ENCODE measurements around the gene PPBP. TPM values are rescaled to one million over a fixed set of nuclear protein-coding genes. Genes with fewer than 3 reads are reported as not detected.

Gene PPBP
- total RNA-seq, 1 donor from 2014 or later, result not detected

- Mint-ChIP-seq H3K27ac (ENCODE audit: unreplicated experiment) (no peak overlapping the region), H3K4me1 (ENCODE audit: unreplicated experiment) (peaks cover 12% of the 10 kb centered on the region), H3K27me3 (ENCODE audit: unreplicated experiment) (peaks cover 36% of the 10 kb centered on the region), H3K9me3 (ENCODE audit: unreplicated experiment) (peaks cover 5% of the 10 kb centered on the region), H3K4me3 (ENCODE audit: unreplicated experiment) (no peak overlapping the region), H3K36me3 (ENCODE audit: unreplicated experiment) (no peaks in the 10 kb centered on the region)
- TF ChIP-seq CTCF (IDR thresholded peaks at IDR 0.05), result no peak
- no peak for DNase-seq (ENCODE audit: extremely low spot score, unreplicated experiment)
These were observed 12.3 kb upstream of the PPBP start for GRCh38 chr4:74000301-74000700.

GRCh38 chr4:73998040-73999011 lies 10.3 kb upstream of the PPBP start, which contains the start of gene CXCL5:
TSS of gene CXCL5 (minus strand) at chr4:73998677. CDS start at chr4:73998581, 96 bp downstream.
- Mint-ChIP-seq H3K36me3 (ENCODE audit: unreplicated experiment) (no peaks in the 10 kb centered on the region), H3K27ac (ENCODE audit: unreplicated experiment) (no peak within 1 kb of the TSS), H3K27me3 (ENCODE audit: unreplicated experiment) (peaks cover 40% of the 10 kb centered on the region)

DNA sequence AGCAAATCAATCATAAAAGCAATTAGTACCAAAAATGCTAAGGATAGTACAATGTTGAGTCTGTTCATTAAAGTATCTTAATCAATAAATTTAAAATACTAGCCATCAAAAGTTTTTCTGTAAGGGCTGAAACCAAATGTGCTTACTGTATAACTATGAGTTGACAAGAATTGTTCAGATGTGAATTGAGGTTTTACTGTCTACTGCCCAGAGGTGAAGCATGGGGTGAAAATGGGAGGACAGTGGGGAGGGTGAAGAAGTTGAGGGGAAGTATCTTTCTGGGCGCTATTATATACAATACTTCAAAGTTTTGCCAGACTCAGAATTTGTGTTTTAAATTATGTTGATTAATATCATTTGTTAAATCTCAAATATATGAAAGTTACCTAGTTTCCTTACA lies 4.1 kb upstream of the PPBP start:
- no peak for DNase-seq (ENCODE audit: extremely low spot score, unreplicated experiment)
- Mint-ChIP-seq H3K36me3 (ENCODE audit: unreplicated experiment) (no peaks in the 10 kb centered on the region), H3K27ac (ENCODE audit: unreplicated experiment) (no peak overlapping the region), H3K4me3 (ENCODE audit: unreplicated experiment) (no peak overlapping the region), H3K4me1 (ENCODE audit: unreplicated experiment) (no peaks in the 10 kb centered on the region), H3K27me3 (ENCODE audit: unreplicated experiment) (peaks cover 56% of the 10 kb centered on the region), H3K9me3 (ENCODE audit: unreplicated experiment) (no peaks in the 10 kb centered on the region)
- no peak for TF ChIP-seq CTCF (IDR thresholded peaks at IDR 0.05)

More at GRCh38 chr4:73998040-73999011, 10.3 kb upstream of the PPBP start, which contains the start of gene CXCL5:
- TF ChIP-seq CTCF (IDR thresholded peaks at IDR 0.05), result peak; percentile 27
- H3K4me3 Mint-ChIP-seq (ENCODE audit: unreplicated experiment), result peak within 1 kb of the TSS; percentile 69
- DNase-seq (ENCODE audit: extremely low spot score, unreplicated experiment), result no peak
- H3K4me1 Mint-ChIP-seq (ENCODE audit: unreplicated experiment), result peaks cover 12% of the 10 kb centered on the region
- peaks cover 5% of the 10 kb centered on the region for H3K9me3 Mint-ChIP-seq (ENCODE audit: unreplicated experiment)

DNA sequence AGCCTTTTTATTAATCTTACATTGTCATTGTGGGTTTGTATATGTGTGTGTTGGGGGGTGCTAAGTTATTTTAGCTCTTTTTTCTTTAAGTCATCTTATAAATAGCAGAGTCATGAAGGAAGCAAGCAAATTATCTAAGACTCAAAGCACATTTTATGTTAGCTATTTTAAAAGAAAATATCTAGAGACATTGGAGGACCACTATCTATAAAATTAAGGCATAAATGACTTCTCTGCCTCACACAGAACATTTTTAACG lies 3.7 kb upstream of the PPBP start:
- Mint-ChIP-seq H3K4me3 (ENCODE audit: unreplicated experiment) (no peak overlapping the region), H3K9me3 (ENCODE audit: unreplicated experiment) (no peaks in the 10 kb centered on the region), H3K27ac (ENCODE audit: unreplicated experiment) (no peak overlapping the region), H3K36me3 (ENCODE audit: unreplicated experiment) (no peaks in the 10 kb centered on the region), H3K4me1 (ENCODE audit: unreplicated experiment) (no peaks in the 10 kb centered on the region), H3K27me3 (ENCODE audit: unreplicated experiment) (peaks cover 59% of the 10 kb centered on the region)
- no peak for TF ChIP-seq CTCF (IDR thresholded peaks at IDR 0.05)
- no peak for DNase-seq (ENCODE audit: extremely low spot score, unreplicated experiment)

DNA sequence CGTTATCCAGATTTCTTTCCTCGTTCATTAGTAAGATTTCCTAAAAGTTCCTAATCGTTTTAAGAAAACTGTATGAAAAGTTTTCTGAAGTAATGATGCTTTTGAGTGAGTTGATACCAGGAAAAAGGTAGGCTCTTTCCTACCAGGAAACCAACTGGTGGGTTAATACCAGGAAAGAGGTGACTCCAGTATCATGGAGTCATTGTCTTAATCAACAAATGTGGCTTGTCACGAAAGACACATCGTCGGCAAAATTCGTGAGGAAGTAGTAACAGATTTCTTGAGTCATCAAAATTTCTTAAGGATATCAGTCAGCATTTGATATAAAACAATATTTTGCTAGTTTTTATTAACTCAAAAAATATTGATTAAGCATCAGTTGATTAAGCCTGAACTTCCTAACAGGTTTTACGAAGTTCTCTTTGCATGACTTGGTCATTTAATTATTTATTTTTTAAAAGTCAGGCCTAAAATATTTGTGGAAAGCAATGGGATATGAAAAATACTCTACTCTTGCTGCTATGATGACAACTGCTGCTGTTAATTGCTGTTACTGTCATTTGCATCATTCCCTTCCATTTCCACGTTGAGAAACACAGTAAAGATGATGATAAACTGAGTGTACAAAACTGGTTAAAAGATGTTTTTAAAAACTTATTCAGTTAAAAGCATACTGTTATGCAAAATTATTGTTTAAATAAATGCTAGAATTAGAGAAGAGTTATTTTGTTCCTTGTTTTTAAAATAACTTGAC lies 3.2 kb upstream of the PPBP start:
- H3K36me3 Mint-ChIP-seq (ENCODE audit: unreplicated experiment), result no peaks in the 10 kb centered on the region
- H3K27ac Mint-ChIP-seq (ENCODE audit: unreplicated experiment), result no peak overlapping the region
- peaks cover 57% of the 10 kb centered on the region for H3K27me3 Mint-ChIP-seq (ENCODE audit: unreplicated experiment)
- no peaks in the 10 kb centered on the region for H3K9me3 Mint-ChIP-seq (ENCODE audit: unreplicated experiment)
- no peak for TF ChIP-seq CTCF (IDR thresholded peaks at IDR 0.05)
- no peaks in the 10 kb centered on the region for H3K4me1 Mint-ChIP-seq (ENCODE audit: unreplicated experiment)
- H3K4me3 Mint-ChIP-seq (ENCODE audit: unreplicated experiment), result no peak overlapping the region
- no peak for DNase-seq (ENCODE audit: extremely low spot score, unreplicated experiment)

Measured in osteocyte (in vitro differentiated cells).